Uterus (tissue), 2 donors: ENCODE results near the gene CADPS2.

ENCODE experiments used
- POLR2A ChIP-seq, 2 donors: fragments of 450-650 bp; IDR thresholded peaks; one replicate each; pipeline ENCODE4 v1.6.1; 2016; ENCODE audit warnings: antibody characterized with exemption in 2 of 2, mild to moderate bottlenecking in 1 of 2, moderate library complexity in 1 of 2
- TF ChIP-seq, protein P1 (sequence below), 4 experiments: fragments of 200-600 bp in 2 of 4; fragments of 450-650 bp in 2 of 4; sonication (generic) in 2 of 4; IDR thresholded peaks; one replicate each; pipeline ENCODE4 v1.5.1; 2016 to 2019; ENCODE audit warnings: antibody characterized with exemption in 4 of 4, mild to moderate bottlenecking in 2 of 4, moderate library complexity in 1 of 4

DNA sequence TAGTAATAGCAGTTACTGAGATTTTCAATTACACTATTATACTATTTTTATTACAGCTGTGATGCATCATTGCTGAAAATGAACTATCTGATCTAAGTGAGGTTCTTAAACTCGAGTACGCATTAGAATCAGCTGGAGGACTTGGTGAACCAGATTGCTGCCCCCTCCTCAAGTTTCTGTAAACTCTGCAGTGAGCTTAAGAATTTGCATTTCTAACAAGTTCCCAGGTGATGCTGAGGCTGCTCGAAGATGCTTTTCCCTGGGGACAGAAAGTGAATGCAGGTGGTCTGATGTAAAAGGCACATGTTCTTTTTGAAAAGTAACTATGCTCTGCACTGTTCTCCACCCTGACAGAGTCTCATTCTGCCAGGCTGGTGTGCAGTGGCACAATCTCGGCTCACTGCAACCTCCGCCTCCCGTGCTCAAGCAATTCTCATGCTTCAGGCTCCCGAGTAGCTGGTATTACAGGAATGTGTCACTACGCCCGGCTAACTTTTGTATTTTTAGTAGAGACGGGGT lies 199.8 kb downstream of the CADPS2 start:
- TF ChIP-seq, protein P1, sequence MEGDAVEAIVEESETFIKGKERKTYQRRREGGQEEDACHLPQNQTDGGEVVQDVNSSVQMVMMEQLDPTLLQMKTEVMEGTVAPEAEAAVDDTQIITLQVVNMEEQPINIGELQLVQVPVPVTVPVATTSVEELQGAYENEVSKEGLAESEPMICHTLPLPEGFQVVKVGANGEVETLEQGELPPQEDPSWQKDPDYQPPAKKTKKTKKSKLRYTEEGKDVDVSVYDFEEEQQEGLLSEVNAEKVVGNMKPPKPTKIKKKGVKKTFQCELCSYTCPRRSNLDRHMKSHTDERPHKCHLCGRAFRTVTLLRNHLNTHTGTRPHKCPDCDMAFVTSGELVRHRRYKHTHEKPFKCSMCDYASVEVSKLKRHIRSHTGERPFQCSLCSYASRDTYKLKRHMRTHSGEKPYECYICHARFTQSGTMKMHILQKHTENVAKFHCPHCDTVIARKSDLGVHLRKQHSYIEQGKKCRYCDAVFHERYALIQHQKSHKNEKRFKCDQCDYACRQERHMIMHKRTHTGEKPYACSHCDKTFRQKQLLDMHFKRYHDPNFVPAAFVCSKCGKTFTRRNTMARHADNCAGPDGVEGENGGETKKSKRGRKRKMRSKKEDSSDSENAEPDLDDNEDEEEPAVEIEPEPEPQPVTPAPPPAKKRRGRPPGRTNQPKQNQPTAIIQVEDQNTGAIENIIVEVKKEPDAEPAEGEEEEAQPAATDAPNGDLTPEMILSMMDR (IDR thresholded peaks at IDR 0.05): no peak
- no peak for TF ChIP-seq POLR2A (IDR thresholded peaks at IDR 0.05)
